GM23338 (cell line): ENCODE data around the gene FOLH1. TPM values are rescaled to one million over a fixed set of nuclear protein-coding genes. Genes with fewer than 3 reads are reported as not detected.
"Not testable (repeated sequence)": the region's sequence is repeated elsewhere in the genome, so short reads cannot be mapped to it uniquely, and the experiment has no call there.

Experiments
- ATAC-seq: fragments of 200-7000 bp; cut with Tn5 transposase; 3 replicates; pipeline ENCODE4 v1.9.1; 2020
- DNase-seq: peaks from one replicate; pipeline ENCODE4 v3.0.0-alpha.2; 2015; ENCODE audit warnings: low spot score
- H2AFZ ChIP-seq: fragments of 200-600 bp; sonication (generic); 2 replicates; pipeline ENCODE4 v1.8.0; 2016; ENCODE audit warnings: antibody characterized with exemption, mild to moderate bottlenecking, moderate library complexity
- H3F3A ChIP-seq: fragments of 200-600 bp; sonication (generic); replicated peaks from 2 replicates; pipeline ENCODE4 v1.8.0; 2017; ENCODE audit warnings: antibody characterized with exemption, mixed run types, low read depth
- H3K27ac ChIP-seq: fragments of 200-600 bp; sonication (generic); 2 replicates; pipeline ENCODE4 v1.6.1; 2016; ENCODE audit warnings: low read depth
- H3K27me3 ChIP-seq: fragments of 200-600 bp; sonication (generic); 2 replicates; pipeline ENCODE4 v1.8.0; 2016; ENCODE audit warnings: mild to moderate bottlenecking, mixed run types, moderate library complexity; ENCODE audit not compliant: insufficient read depth
- H3K36me3 ChIP-seq: fragments of 200-600 bp; sonication (generic); 2 replicates; pipeline ENCODE4 v1.8.0; 2016; ENCODE audit warnings: mild to moderate bottlenecking; ENCODE audit not compliant: insufficient read depth
- H3K4me1 ChIP-seq: fragments of 200-600 bp; sonication (generic); 2 replicates; pipeline ENCODE4 v1.8.0; 2016; ENCODE audit warnings: mild to moderate bottlenecking, moderate library complexity; ENCODE audit not compliant: insufficient read depth
- H3K4me2 ChIP-seq: fragments of 200-600 bp; sonication (generic); 2 replicates; pipeline ENCODE4 v1.7.1; 2017; ENCODE audit warnings: mixed run types
- H3K4me3 ChIP-seq: fragments of 200-600 bp; sonication (generic); 2 replicates; pipeline ENCODE4 v1.6.1; 2016; ENCODE audit warnings: mixed run types
- H3K79me2 ChIP-seq: fragments of 200-600 bp; sonication (generic); replicated peaks from 2 replicates; pipeline ENCODE4 v1.8.0; 2017; ENCODE audit warnings: mild to moderate bottlenecking; ENCODE audit not compliant: insufficient read depth
- H3K9me2 ChIP-seq: fragments of 200-600 bp; sonication (generic); 2 replicates; pipeline ENCODE4 v1.8.0; 2017; ENCODE audit not compliant: insufficient read depth
- H4K20me1 ChIP-seq: fragments of 200-600 bp; sonication (generic); replicated peaks from 2 replicates; pipeline ENCODE4 v1.8.0; 2017; ENCODE audit warnings: mild to moderate bottlenecking; ENCODE audit not compliant: insufficient read depth
- H3K27ac Mint-ChIP-seq: 2 replicates; pipeline ENCODE4 v1.8.0; 2020; ENCODE audit warnings: inconsistent platforms, mild to moderate bottlenecking, moderate library complexity, mixed read lengths
- H3K27me3 Mint-ChIP-seq: 3 replicates; pipeline ENCODE4 v1.8.0; 2022; ENCODE audit warnings: low read depth, mild to moderate bottlenecking, moderate library complexity, mixed read lengths, inconsistent platforms; ENCODE audit not compliant: insufficient read depth, poor library complexity
- H3K36me3 Mint-ChIP-seq: 3 replicates; pipeline ENCODE4 v1.8.0; 2021; ENCODE audit warnings: low read depth, mild to moderate bottlenecking, inconsistent platforms, moderate library complexity, mixed read lengths
- H3K4me1 Mint-ChIP-seq: 3 replicates; pipeline ENCODE4 v1.8.0; 2020; ENCODE audit warnings: mild to moderate bottlenecking, inconsistent platforms, mixed read lengths
- H3K4me3 Mint-ChIP-seq: 3 replicates; pipeline ENCODE4 v1.8.0; 2021; ENCODE audit warnings: moderate library complexity, mild to moderate bottlenecking, inconsistent platforms, mixed read lengths
- H3K9me3 Mint-ChIP-seq: 3 replicates; pipeline ENCODE4 v1.8.0; 2020; ENCODE audit warnings: moderate library complexity, mild to moderate bottlenecking, inconsistent platforms, mixed read lengths
- STAT1 ChIP-seq: IDR thresholded peaks from one replicate; pipeline ENCODE4 v1.6.1; 2016; ENCODE audit warnings: antibody characterized with exemption; ENCODE audit not compliant: unreplicated experiment
- ZNF331 ChIP-seq: fragments of 250-450 bp; sonication (Bioruptor Pico); IDR thresholded peaks from 2 replicates; pipeline ENCODE4 v1.5.0; 2020; ENCODE audit warnings: low read depth, mild to moderate bottlenecking, moderate library complexity
- long read RNA-seq: library from polyadenylated mRNA; unstranded; transcript quantifications from one replicate; pipeline ENCODE4 v2.0.0, GENCODE V29; 2020; ENCODE audit not compliant: unreplicated experiment
- polyA plus RNA-seq: library from polyadenylated mRNA; unstranded; fragments of >200 nt; fragmentation: Nextera tagmentation; extraction: Ambion mirVana; gene quantifications from 2 replicates; pipeline ENCODE4 v1.2.1, GENCODE V29; 2016
- total RNA-seq: library from RNA; depleted of rRNA; stranded (reverse); fragments of >200 nt; shearing (Covaris generic); gene quantifications from 2 replicates; pipeline ENCODE4 v1.2.3, GENCODE V29; 2014; rRNA removed

The FOLH1 gene
- total RNA-seq = 0.27 and 1.5 TPM in 2 replicates
- 0.23 and 0.32 TPM in 2 replicates for polyA plus RNA-seq
- long read RNA-seq = 0 reads

DNA sequence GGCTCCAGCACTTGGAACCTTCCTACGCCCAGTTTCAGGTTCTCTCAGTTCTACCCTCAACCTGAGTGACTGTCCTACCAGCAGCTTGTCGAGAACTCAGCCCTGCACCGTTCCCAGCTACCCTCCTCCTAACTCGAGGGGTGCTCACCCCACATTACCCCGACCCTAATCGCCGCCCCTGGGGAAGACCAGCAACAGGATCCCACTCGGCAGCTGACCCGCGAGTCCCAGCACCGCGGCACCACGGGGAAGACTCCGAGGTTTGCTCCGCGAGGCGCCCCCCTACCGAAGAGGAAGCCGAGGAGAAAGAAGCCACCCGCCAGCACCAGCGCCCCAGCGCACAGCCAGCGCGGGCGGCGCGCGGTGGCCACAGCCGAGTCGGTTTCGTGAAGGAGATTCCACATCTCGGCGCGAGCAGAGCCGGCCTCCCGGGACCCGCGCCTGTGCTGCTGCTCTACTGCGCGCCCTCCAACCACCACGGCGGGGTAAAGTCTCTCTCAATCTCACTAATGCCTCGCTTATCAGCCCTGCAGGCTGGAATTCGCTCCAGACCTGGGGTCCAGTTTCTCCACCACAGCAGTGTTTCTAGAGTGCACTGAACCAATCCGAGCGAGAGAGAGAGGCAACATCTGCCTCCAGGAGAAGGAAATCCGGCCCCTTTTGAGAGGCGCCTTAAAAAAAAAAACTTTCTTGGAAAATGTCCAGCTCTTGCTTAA is at the start of gene FOLH1:
FOLH1 (minus strand) TSS at position 597 of the 716 bp plus-strand sequence; CDS start at position 404, 193 bp downstream.
- Mint-ChIP-seq H3K36me3 (no peaks in the 10 kb centered on the region), H3K4me3 (peak within 1 kb of the TSS; percentile 78), H3K4me1 (no peaks in the 10 kb centered on the region; the same call in 2 of the 3 replicates), H3K27me3 (peaks cover 17% of the 10 kb centered on the region), H3K27ac (no peak within 1 kb of the TSS), H3K9me3 (peaks cover 6% of the 10 kb centered on the region)
- peak within 1 kb of the TSS; percentile 86 for H3K4me2 ChIP-seq
- TF ChIP-seq STAT1 (no peak), ZNF331 (CRISPR knock-in tag) (no peak)
- H3K9me2 ChIP-seq = no peaks in the 10 kb centered on the region
- H3K4me3 ChIP-seq = peak within 1 kb of the TSS; percentile 78
- H3K79me2 ChIP-seq = no peaks in the 10 kb centered on the region
- no peaks in the 10 kb centered on the region for H3F3A ChIP-seq
- no peaks in the 10 kb centered on the region for H4K20me1 ChIP-seq
- DNase-seq (peak; percentile 74), ATAC-seq (peak; percentile 90)
- no peak within 1 kb of the TSS for H3K27ac ChIP-seq
- H3K4me1 ChIP-seq = no peaks in the 10 kb centered on the region
- H3K27me3 ChIP-seq = peaks cover 47% of the 10 kb centered on the region
- no peaks in the 10 kb centered on the region for H3K36me3 ChIP-seq
- peak within 1 kb of the TSS; percentile 85 for H2AFZ ChIP-seq

DNA sequence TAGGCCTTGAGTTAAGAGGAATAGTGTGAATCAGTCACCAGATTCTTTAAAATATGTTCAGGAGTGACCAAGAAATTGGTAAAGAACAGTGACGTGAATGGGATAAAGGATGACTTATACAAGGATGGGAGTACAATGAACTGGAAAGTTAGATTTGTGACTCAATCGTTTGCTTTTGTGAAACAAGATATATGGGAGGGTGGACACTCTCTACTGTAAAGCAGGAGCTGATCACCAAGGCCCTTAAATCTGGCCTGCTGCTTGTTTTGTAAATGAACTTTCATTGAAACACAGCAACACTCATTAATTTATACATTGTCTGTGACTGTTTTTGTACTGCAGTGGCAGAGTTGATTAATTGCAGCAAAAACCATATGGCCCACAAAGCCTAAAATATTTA is 46.7 kb upstream of the FOLH1 start:
- H3K4me3 ChIP-seq, H3F3A ChIP-seq, DNase-seq, H3K4me1 Mint-ChIP-seq, H3K27me3 Mint-ChIP-seq, H3K27me3 ChIP-seq, H3K4me2 ChIP-seq, H3K36me3 Mint-ChIP-seq, H2AFZ ChIP-seq, ATAC-seq, H3K9me2 ChIP-seq, H3K36me3 ChIP-seq, H3K9me3 Mint-ChIP-seq, H3K27ac ChIP-seq, H3K27ac Mint-ChIP-seq, H3K79me2 ChIP-seq, H3K4me1 ChIP-seq, H4K20me1 ChIP-seq, H3K4me3 Mint-ChIP-seq: not testable (repeated sequence)

DNA sequence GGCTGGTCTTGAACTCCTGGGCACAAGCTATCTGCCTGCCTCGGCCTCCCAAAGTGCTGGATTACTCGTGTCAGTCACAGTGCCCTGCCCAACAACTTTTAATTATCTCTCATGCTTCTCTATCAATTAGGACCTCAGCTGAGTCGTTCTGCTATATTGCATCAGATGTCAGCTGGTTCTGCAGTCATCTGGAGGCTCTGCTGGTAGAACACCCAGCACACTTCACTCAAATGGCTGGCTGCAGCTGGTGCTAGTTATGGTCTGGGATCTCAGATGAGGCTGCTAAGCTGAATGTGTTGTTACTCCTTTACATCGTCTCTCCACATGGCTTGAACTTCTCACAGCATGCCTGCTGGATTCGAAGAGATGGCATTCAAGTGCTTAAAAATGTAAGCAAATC is 42.8 kb upstream of the FOLH1 start:
- not testable (repeated sequence) for H3K27ac ChIP-seq, H3K4me3 Mint-ChIP-seq, H3K36me3 ChIP-seq, H3K79me2 ChIP-seq, H3K36me3 Mint-ChIP-seq, H3K4me3 ChIP-seq, H4K20me1 ChIP-seq, DNase-seq, H3K9me3 Mint-ChIP-seq, H3F3A ChIP-seq, H3K9me2 ChIP-seq, H3K27me3 Mint-ChIP-seq, H3K27me3 ChIP-seq, H3K4me2 ChIP-seq, H3K4me1 ChIP-seq, H3K4me1 Mint-ChIP-seq, ATAC-seq
- H3K27ac Mint-ChIP-seq = peak overlapping the region; percentile 31; the same call in 1 of the 2 replicates
- peak overlapping the region; percentile 8; the same call in 1 of the 2 replicates for H2AFZ ChIP-seq

DNA sequence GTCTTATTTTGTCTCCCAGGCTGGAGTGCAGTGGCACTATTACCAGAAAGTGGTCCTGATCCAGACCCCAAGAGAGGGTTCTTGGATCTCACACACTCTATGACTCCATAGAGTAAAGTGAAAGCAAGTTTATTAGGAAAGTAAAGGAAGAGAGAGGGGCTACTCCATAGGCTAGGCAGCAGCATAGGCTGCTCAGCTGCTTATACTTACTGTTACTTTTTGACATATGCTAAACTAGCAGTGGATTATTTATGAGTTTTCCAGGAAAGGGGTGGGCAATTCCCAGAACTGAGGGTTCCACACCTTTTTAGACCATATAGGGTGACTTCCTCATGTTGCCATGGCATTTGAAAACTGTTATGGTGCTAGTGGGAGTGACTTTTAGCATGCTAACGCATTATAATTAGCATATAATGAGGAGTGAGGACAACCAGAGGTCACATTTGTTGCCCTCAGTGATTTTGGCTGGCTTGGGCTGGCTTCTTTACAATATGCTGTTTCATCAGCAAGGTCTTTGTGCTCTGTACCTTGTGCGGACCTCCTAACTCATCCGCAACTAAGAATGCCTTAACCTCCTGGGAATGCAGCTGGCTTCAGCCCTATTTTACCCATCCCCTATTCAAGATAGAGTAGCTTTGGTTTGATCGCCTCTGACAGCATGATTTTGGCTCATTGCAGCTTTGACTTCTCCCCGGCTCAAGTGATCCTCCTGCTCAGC is 42.2 kb upstream of the FOLH1 start:
- H3K36me3 Mint-ChIP-seq, H3K4me3 Mint-ChIP-seq, DNase-seq, H3K4me3 ChIP-seq, H3K79me2 ChIP-seq, H3F3A ChIP-seq, ATAC-seq, H2AFZ ChIP-seq, H3K27me3 ChIP-seq, H3K9me2 ChIP-seq, H3K9me3 Mint-ChIP-seq, H3K27me3 Mint-ChIP-seq, H3K36me3 ChIP-seq, H3K4me1 Mint-ChIP-seq, H3K4me1 ChIP-seq, H3K4me2 ChIP-seq, H3K27ac ChIP-seq, H4K20me1 ChIP-seq: not testable (repeated sequence)
- H3K27ac Mint-ChIP-seq = peak overlapping the region; percentile 31; the same call in 1 of the 2 replicates

GRCh38 chr11:49249363-49249762 is 41.0 kb upstream of the FOLH1 start:
- H3K36me3 Mint-ChIP-seq, H2AFZ ChIP-seq, H3K27ac ChIP-seq, H3K9me3 Mint-ChIP-seq, H3K27me3 Mint-ChIP-seq, H3K36me3 ChIP-seq, H3K4me2 ChIP-seq, H3K4me3 ChIP-seq, H3K4me1 Mint-ChIP-seq, ATAC-seq, H3K4me3 Mint-ChIP-seq, H4K20me1 ChIP-seq, H3F3A ChIP-seq, H3K9me2 ChIP-seq, H3K27ac Mint-ChIP-seq, H3K27me3 ChIP-seq, H3K79me2 ChIP-seq, DNase-seq, H3K4me1 ChIP-seq: not testable (repeated sequence)

DNA sequence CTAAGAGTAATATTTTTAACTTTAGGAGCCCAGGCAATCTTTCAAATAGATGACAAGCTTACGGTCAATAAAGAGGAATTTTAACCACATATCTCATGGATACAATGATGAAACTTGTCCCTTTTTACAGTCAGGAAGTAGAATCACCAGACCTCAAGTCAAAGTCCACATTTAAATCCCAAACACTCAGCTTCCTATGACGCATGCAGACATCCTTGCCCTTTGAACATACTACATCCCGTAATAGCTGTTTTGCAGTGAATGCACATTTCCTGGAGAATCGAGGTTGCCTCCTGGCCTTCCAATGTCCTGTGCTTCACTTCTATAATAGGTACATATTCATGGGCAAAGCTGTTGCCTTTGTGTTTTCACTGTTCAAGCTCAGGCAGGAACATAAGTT is 25.3 kb upstream of the FOLH1 start:
- H3K9me3 Mint-ChIP-seq = peaks cover 11% of the 10 kb centered on the region
- H3K79me2 ChIP-seq, ATAC-seq, DNase-seq, H3F3A ChIP-seq, H3K27ac ChIP-seq, H3K4me3 ChIP-seq, H3K9me2 ChIP-seq, H3K27me3 Mint-ChIP-seq, H4K20me1 ChIP-seq, H3K4me2 ChIP-seq, H3K36me3 ChIP-seq, H3K4me1 Mint-ChIP-seq, H3K27ac Mint-ChIP-seq, H2AFZ ChIP-seq, H3K27me3 ChIP-seq, H3K4me3 Mint-ChIP-seq, H3K4me1 ChIP-seq, H3K36me3 Mint-ChIP-seq: not testable (repeated sequence)
